GM12872 (cell line): ENCODE measurements around the gene PLSCR3.

Experiments
- CTCF ChIP-seq: IDR thresholded peaks from 3 replicates; pipeline ENCODE4 v1.5.1; 2011; ENCODE audit warnings: low read depth, mild to moderate bottlenecking, low read length, moderate library complexity; ENCODE audit not compliant: insufficient read depth

Gene PLSCR3

GRCh38 chr17:7432296-7432695 is 38.0 kb upstream of the PLSCR3 start:
- no peak for TF ChIP-seq CTCF

GRCh38 chr17:7431231-7431630 is 36.9 kb upstream of the PLSCR3 start:
- no peak for TF ChIP-seq CTCF

GRCh38 chr17:7429722-7430121 is 35.4 kb upstream of the PLSCR3 start:
- no peak for TF ChIP-seq CTCF

GRCh38 chr17:7428557-7428956 is 34.2 kb upstream of the PLSCR3 start, which contains the start of gene SPEM3:
SPEM3 (plus strand) TSS chr17:7428857; CDS start chr17:7428903, 46 bp downstream.
- TF ChIP-seq CTCF = no peak

GRCh38 chr17:7427549-7427948 is 33.2 kb upstream of the PLSCR3 start:
- no peak for TF ChIP-seq CTCF

GRCh38 chr17:7426896-7427489 is 32.7 kb upstream of the PLSCR3 start:
- no peak for TF ChIP-seq CTCF

- TF ChIP-seq CTCF = no peak
These were observed 32.0 kb upstream of the PLSCR3 start for GRCh38 chr17:7426203-7426863.
